Effector memory CD8-positive, alpha-beta T cell (primary cell): ENCODE results near the gene EYA4.

Experiments used
- ATAC-seq: fragments of 150-1000 bp; cut with Tn5 transposase; replicated peaks from 2 replicates; pipeline ENCODE4 v1.10.0; 2021; ENCODE audit warnings: mild to moderate bottlenecking, moderate library complexity
- DNase-seq, 3 experiments: peaks; one replicate each; pipeline ENCODE4 v3.0.0; 2021
- H3K27ac Mint-ChIP-seq, 2 donors: one replicate each; pipeline ENCODE4 v1.8.0; 2022; ENCODE audit warnings: mild to moderate bottlenecking in 2 of 2, mixed read lengths in 2 of 2, moderate library complexity in 2 of 2
- H3K27me3 Mint-ChIP-seq, 2 donors: one replicate each; pipeline ENCODE4 v1.8.0; 2022; ENCODE audit warnings: mixed read lengths in 2 of 2
- H3K36me3 Mint-ChIP-seq: one replicate; pipeline ENCODE4 v1.8.0; 2022; ENCODE audit warnings: mild to moderate bottlenecking, moderate library complexity, mixed read lengths; ENCODE audit not compliant: insufficient read depth
- H3K4me1 Mint-ChIP-seq, 2 donors: one replicate each; pipeline ENCODE4 v1.8.0; 2022; ENCODE audit warnings: low read depth in 2 of 2, mixed read lengths in 2 of 2
- H3K4me3 Mint-ChIP-seq, 2 donors: one replicate each; pipeline ENCODE4 v1.8.0; 2022; ENCODE audit warnings: mild to moderate bottlenecking in 2 of 2, mixed read lengths in 2 of 2, moderate library complexity in 2 of 2
- H3K9me3 Mint-ChIP-seq, 2 donors: one replicate each; pipeline ENCODE4 v1.8.0; 2022; ENCODE audit warnings: mixed read lengths in 2 of 2

The EYA4 gene

DNA sequence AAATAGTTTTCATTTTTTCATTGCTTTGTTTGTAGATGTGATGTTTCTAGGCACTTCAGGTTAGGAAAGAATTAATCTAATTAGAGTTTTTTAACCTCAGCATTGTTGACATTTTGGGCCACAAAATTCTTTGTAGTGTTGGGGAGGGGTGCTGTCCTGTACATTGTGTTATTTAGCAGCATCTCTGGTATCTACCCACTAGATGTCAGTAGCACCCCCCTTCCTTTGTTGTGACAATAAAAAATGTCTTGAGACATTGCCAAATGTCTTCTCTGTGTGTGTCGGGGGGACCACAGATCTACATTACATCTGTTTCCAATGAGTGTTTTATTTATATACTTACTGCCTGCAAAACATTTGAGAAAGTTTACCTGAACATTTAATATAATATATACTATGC, 45.6 kb downstream of the EYA4 start:
- DNase-seq (no peak), ATAC-seq (no peak)
- Mint-ChIP-seq H3K4me1 (no peaks in the 10 kb centered on the region), H3K4me3 (no peak overlapping the region), H3K27me3 (no peaks in the 10 kb centered on the region), H3K27ac (no peak overlapping the region), H3K36me3 (no peaks in the 10 kb centered on the region), H3K9me3 (peaks cover 4 to 7% of the 10 kb centered on the region in 2 donors)

- Mint-ChIP-seq H3K9me3 (peaks cover 4 to 7% of the 10 kb centered on the region in 2 donors), H3K27me3 (no peaks in the 10 kb centered on the region), H3K27ac (no peak overlapping the region), H3K4me1 (no peaks in the 10 kb centered on the region), H3K36me3 (no peaks in the 10 kb centered on the region), H3K4me3 (no peak overlapping the region)
- no peak for DNase-seq
- no peak for ATAC-seq
These were observed 47.5 kb downstream of the EYA4 start for GRCh38 chr6:133288662-133289061.

DNA sequence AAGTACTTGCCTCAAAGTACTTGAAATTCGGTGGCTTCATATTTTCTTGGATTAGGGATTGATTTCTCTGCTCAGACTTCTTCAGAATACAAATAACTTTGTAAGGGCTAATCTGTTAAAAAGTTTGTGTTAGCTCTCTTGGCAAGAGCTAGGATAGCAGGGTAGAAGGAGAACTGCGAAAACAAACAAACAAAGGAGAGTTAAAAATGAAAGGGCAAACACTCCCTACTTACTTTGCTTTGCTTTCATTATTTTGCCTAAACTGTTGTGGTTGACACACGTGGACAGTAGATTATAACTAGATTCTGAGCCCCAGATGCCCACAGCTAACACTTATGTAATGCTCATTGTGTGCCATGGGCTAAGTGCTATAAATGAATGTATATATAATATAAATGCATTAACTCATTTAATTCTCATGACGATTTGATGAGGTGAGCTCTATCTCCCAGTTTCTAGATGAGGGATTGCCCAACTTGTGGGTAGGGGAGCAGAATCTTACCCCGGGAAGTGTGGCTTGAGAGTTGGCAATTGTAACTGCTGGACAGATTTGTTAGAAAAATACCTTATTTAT, 48.7 kb downstream of the EYA4 start:
- Mint-ChIP-seq H3K9me3 (peaks cover 2 to 7% of the 10 kb centered on the region in 2 donors), H3K27ac (no peak overlapping the region), H3K27me3 (no peaks in the 10 kb centered on the region), H3K4me3 (no peak overlapping the region), H3K4me1 (no peaks in the 10 kb centered on the region), H3K36me3 (no peaks in the 10 kb centered on the region)
- DNase-seq = no peak
- ATAC-seq = no peak

GRCh38 chr6:133290930-133291329, 49.8 kb downstream of the EYA4 start:
- H3K9me3 Mint-ChIP-seq = peaks cover 0 to 7% of the 10 kb centered on the region in 2 donors
- H3K36me3 Mint-ChIP-seq = no peaks in the 10 kb centered on the region
- no peak overlapping the region for H3K27ac Mint-ChIP-seq
- no peak for DNase-seq
- H3K27me3 Mint-ChIP-seq = no peaks in the 10 kb centered on the region
- H3K4me3 Mint-ChIP-seq = no peak overlapping the region
- H3K4me1 Mint-ChIP-seq = no peaks in the 10 kb centered on the region
- no peak for ATAC-seq

- no peaks in the 10 kb centered on the region for H3K36me3 Mint-ChIP-seq
- no peak for DNase-seq
These were observed 50.5 kb downstream of the EYA4 start for GRCh38 chr6:133291671-133292070.

GRCh38 chr6:133297657-133298056, 56.5 kb downstream of the EYA4 start:
- no peaks in the 10 kb centered on the region for H3K4me1 Mint-ChIP-seq
- no peaks in the 10 kb centered on the region for H3K27me3 Mint-ChIP-seq
- no peaks in the 10 kb centered on the region for H3K9me3 Mint-ChIP-seq
- ATAC-seq (no peak), DNase-seq (no peak)
- no peak overlapping the region for H3K4me3 Mint-ChIP-seq
- H3K27ac Mint-ChIP-seq = no peak overlapping the region
- no peaks in the 10 kb centered on the region for H3K36me3 Mint-ChIP-seq

More at GRCh38 chr6:133291671-133292070, 50.5 kb downstream of the EYA4 start:
- Mint-ChIP-seq H3K4me1 (no peaks in the 10 kb centered on the region), H3K27ac (no peak overlapping the region), H3K27me3 (no peaks in the 10 kb centered on the region), H3K4me3 (no peak overlapping the region), H3K9me3 (peaks cover 0 to 7% of the 10 kb centered on the region in 2 donors)
- ATAC-seq = no peak

DNA sequence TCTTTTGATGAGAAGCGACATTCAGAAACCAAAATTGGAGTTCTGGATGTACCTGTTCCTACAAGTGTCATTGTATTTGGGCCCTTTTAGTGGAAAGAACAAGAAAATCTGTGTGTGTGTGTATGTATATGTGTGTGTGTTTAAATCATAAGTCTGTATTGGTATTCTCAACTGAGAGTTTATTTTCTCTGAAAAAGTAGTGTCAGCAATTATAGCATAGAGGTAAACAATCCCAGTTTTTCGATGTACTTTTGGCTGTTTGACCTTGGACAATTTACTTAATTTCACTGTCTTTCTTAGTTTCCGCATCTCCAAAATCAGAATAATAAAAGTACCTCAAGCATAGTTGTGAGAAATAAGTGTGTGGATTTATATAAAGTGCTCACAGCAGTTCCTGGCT, 57.2 kb downstream of the EYA4 start:
- Mint-ChIP-seq H3K4me1 (no peaks in the 10 kb centered on the region), H3K27me3 (no peaks in the 10 kb centered on the region), H3K36me3 (no peaks in the 10 kb centered on the region), H3K9me3 (no peaks in the 10 kb centered on the region), H3K27ac (no peak overlapping the region), H3K4me3 (no peak overlapping the region)
- DNase-seq (no peak), ATAC-seq (no peak)

DNA sequence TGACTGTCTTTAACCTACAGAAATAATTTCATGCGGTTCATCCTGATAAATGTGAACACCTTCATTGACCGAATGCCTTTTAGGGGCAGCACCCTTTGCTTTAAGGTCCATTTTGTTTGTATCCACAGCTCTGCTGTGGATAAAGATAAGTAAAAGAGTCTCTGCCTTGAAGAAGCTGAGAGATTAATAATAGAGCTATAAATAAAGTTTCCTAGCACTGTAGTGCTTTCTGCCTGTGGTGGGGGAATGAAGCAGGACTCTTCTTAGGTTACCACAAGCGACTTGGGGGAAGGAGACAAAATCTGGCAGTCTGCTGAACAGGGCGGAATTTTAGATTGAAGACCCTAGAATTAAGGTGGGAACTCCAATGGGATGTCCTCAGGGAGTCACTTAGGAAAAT, 57.6 kb downstream of the EYA4 start:
- no peak for DNase-seq
- Mint-ChIP-seq H3K9me3 (no peaks in the 10 kb centered on the region), H3K27me3 (no peaks in the 10 kb centered on the region), H3K4me3 (no peak overlapping the region), H3K4me1 (no peaks in the 10 kb centered on the region), H3K36me3 (no peaks in the 10 kb centered on the region), H3K27ac (no peak overlapping the region)
- no peak for ATAC-seq

- H3K27ac Mint-ChIP-seq = no peak overlapping the region
- ATAC-seq = no peak
- H3K27me3 Mint-ChIP-seq = no peaks in the 10 kb centered on the region
- no peak overlapping the region for H3K4me3 Mint-ChIP-seq
- no peaks in the 10 kb centered on the region for H3K36me3 Mint-ChIP-seq
- H3K4me1 Mint-ChIP-seq = no peaks in the 10 kb centered on the region
- H3K9me3 Mint-ChIP-seq = peaks cover 0 to 3% of the 10 kb centered on the region in 2 donors
- DNase-seq = no peak
These were observed 59.7 kb downstream of the EYA4 start for GRCh38 chr6:133300896-133301295.

DNA sequence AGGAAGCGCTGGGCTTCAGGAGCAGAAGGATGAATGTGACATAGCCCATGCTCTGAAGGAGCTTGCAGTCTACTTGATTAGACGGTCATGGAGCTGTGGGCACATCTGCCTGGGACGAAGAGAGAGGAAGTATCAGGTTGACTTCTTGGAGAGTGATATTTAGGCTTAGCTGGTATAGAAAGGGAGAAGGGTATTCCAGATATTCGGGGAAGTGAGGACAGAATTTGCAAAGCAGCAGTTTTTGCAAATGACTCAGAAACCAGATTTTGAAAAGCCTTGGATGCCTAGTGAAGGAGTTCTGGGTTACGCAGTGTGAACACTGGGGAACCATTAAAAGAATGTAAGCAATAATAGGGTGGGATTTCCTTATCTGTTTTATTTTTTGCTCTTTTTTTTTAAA, 60.7 kb downstream of the EYA4 start:
- H3K27ac Mint-ChIP-seq = no peak overlapping the region
- peaks cover 0 to 3% of the 10 kb centered on the region in 2 donors for H3K9me3 Mint-ChIP-seq
- ATAC-seq (no peak), DNase-seq (no peak)
- H3K27me3 Mint-ChIP-seq = no peaks in the 10 kb centered on the region
- no peak overlapping the region for H3K4me3 Mint-ChIP-seq
- H3K4me1 Mint-ChIP-seq = no peaks in the 10 kb centered on the region
- no peaks in the 10 kb centered on the region for H3K36me3 Mint-ChIP-seq

DNA sequence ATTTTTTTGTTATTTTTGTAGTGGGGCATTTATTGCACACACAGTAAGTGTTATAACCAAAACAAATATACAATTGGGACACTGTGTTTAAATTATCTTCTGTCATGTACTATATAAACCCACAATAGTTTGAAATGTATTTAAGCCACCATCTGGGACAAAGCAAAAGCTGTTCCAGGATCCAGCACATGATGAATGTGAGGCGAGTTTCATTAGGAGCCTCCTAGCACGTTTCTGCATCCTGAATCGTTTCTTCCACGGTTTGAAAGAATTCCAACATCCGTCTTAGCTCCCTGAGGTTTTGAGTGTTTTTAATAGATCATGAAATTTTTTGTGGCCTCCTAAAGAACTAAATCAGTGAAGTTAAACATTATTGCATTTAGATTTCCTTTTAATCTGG, 65.8 kb downstream of the EYA4 start:
- no peak for DNase-seq
- Mint-ChIP-seq H3K27me3 (no peaks in the 10 kb centered on the region), H3K4me1 (no peaks in the 10 kb centered on the region), H3K27ac (no peak overlapping the region), H3K9me3 (peaks cover 0 to 4% of the 10 kb centered on the region in 2 donors), H3K4me3 (no peak overlapping the region), H3K36me3 (no peaks in the 10 kb centered on the region)
- ATAC-seq = no peak

GRCh38 chr6:133309579-133309978, 68.4 kb downstream of the EYA4 start:
- DNase-seq = no peak
- no peak for ATAC-seq
- Mint-ChIP-seq H3K4me3 (no peak overlapping the region), H3K27ac (no peak overlapping the region), H3K9me3 (peaks cover 0 to 4% of the 10 kb centered on the region in 2 donors), H3K4me1 (no peaks in the 10 kb centered on the region), H3K36me3 (no peaks in the 10 kb centered on the region), H3K27me3 (no peaks in the 10 kb centered on the region)

DNA sequence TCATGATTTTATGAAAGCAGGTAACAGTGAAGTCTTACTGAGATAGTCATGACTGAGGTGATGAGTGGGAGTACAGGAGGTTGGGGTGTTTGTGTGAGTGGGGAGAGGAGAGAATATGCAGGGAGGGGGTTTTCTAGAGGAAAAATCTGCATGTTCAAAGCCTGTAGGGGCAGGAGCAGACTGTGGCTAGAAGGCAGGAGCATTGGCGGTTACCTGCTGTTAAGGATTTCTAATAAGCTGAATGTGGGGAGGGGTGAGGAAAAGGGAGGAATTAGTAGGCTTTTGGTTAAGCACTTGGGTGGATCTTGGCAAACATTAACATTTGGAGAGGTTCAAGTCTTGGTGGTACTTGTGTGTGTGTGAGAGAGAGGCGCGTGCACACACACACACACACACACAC, 70.8 kb downstream of the EYA4 start:
- Mint-ChIP-seq H3K27me3 (no peaks in the 10 kb centered on the region), H3K36me3 (no peaks in the 10 kb centered on the region), H3K9me3 (peaks cover 0 to 3% of the 10 kb centered on the region in 2 donors), H3K4me3 (no peak overlapping the region), H3K27ac (no peak overlapping the region), H3K4me1 (no peaks in the 10 kb centered on the region)
- ATAC-seq (no peak), DNase-seq (no peak)

DNA sequence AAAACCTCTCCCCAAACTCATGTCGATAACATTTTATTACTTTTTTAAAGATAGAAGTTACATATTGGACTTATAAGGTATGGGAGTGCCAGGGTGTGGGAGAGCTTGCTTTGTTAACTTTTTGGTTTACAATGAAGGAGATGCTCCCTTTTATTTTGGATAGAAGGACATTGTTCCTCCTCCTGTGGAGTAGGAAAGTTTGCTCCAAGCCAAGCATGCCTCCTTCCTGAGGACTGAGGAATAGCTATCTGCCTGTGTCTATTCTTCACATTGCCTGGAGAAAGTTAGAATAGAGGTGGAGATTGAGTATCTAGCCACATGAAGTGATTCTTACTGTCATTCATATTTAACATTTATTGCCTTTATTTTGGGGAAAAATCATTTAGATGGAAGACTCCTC, 71.9 kb downstream of the EYA4 start:
- H3K27ac Mint-ChIP-seq = no peak overlapping the region
- DNase-seq (no peak), ATAC-seq (no peak)
- peaks cover 0 to 3% of the 10 kb centered on the region in 2 donors for H3K9me3 Mint-ChIP-seq
- H3K4me1 Mint-ChIP-seq = no peaks in the 10 kb centered on the region
- no peak overlapping the region for H3K4me3 Mint-ChIP-seq
- H3K27me3 Mint-ChIP-seq = no peaks in the 10 kb centered on the region
- no peaks in the 10 kb centered on the region for H3K36me3 Mint-ChIP-seq

- H3K4me1 Mint-ChIP-seq = no peaks in the 10 kb centered on the region
- ATAC-seq (no peak), DNase-seq (no peak)
- no peak overlapping the region for H3K4me3 Mint-ChIP-seq
- H3K27ac Mint-ChIP-seq = no peak overlapping the region
- peaks cover 0 to 2% of the 10 kb centered on the region in 2 donors for H3K9me3 Mint-ChIP-seq
- H3K27me3 Mint-ChIP-seq = no peaks in the 10 kb centered on the region
- peaks cover 2% of the 10 kb centered on the region for H3K36me3 Mint-ChIP-seq
These were observed 73.8 kb downstream of the EYA4 start for GRCh38 chr6:133314947-133315346.
